ENCODE measurements around the gene SVIL. TPM values are rescaled to one million over a fixed set of nuclear protein-coding genes. Genes with fewer than 3 reads are reported as not detected.

The SVIL gene
- polyA plus RNA-seq, 1 donor (not counting 4 experiments of a cell fraction or from before 2014, with no cell fraction given): 16.2 TPM

DNA sequence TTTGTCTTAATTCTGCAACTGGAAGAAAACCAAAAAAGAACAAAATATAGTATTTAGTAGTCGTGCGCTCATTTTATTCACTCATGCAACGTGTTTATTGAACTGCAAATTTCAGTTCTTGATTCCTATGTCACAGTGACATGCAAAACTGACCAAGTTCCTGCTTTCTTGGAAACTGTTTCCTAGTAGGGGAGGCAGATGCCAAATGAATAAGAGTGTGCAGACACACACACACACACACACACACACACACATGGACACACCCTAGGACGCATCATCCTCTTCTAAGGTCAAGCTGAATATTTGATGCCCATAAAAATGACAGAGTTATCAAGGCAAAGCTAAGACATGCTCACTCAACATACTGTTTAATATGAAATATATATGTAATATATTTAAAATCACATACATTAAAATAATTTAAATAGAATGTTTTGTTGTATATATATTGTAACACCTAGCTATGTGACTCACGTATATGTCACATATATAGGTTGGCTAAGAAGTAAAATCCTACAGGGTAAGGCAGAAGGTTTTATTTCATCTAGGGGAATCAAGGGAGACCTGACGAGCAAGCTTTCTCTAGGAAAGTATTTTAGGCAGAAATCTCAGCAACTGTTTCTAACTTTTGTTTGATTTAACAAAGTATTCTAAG is 79.6 kb downstream of the SVIL start:
- Histone ChIP-seq H3K9ac (ENCODE audit: control insufficient read depth, extremely low read depth, insufficient read depth, low read length) (no peak overlapping the region), H3K4me2 (ENCODE audit: control insufficient read depth, extremely low read depth, insufficient read depth, low read depth, low read length) (peak overlapping the region; percentile 22), H3K27me3 (ENCODE audit: control insufficient read depth, extremely low read depth, insufficient read depth, low read length) (no peaks in the 10 kb centered on the region), H3K9me1 (ENCODE audit: control insufficient read depth, extremely low read depth, insufficient read depth, low read length) (no peaks in the 10 kb centered on the region), H3K27ac (ENCODE audit: control insufficient read depth, insufficient read depth, low read length) (peak overlapping the region; percentile 63), H3K36me3 (ENCODE audit: control insufficient read depth in 2 of 2, extremely low read depth in 1 of 2, insufficient read depth in 2 of 2, low read length in 2 of 2) (peaks cover 14 to 16% of the 10 kb centered on the region in 2 experiments), H3K79me2 (ENCODE audit: control insufficient read depth, insufficient read depth, low read length) (no peaks in the 10 kb centered on the region), H2AFZ (ENCODE audit: control insufficient read depth, low read length) (no peak overlapping the region), H3K9me3 (ENCODE audit: control insufficient read depth, low read depth, low read length) (no peaks in the 10 kb centered on the region), H4K20me1 (ENCODE audit: control insufficient read depth, extremely low read depth, insufficient read depth, low read length) (no peaks in the 10 kb centered on the region), H3K4me3 (ENCODE audit: control insufficient read depth in 2 of 3, extremely low read depth in 1 of 3, insufficient read depth in 2 of 3, low read depth in 1 of 3, low read length in 3 of 3) (no peak overlapping the region), H3K4me1 (ENCODE audit: control insufficient read depth, extremely low read depth, insufficient read depth, low read length) (peaks cover 16% of the 10 kb centered on the region)
- no peak for DNase-seq (ENCODE audit: low read depth, low spot score)
- dilution Hi-C loops (cut with MboI; ENCODE audit: extremely low pct_ligation_motif_present, low sequenced_read_pairs): no loop called here
- no peak for TF ChIP-seq CTCF (optimal IDR thresholded peaks at IDR 0.05 in 1 of 3, IDR thresholded peaks at IDR 0.05 in 1 of 3, conservative IDR thresholded peaks at IDR 0.05 in 1 of 3; ENCODE audit: extremely low read depth in 1 of 3, insufficient read depth in 2 of 3, low read length in 3 of 3)
- TF ChIP-seq EZH2 (IDR thresholded peaks at IDR 0.05; ENCODE audit: low read length): no peak
- FAIRE-seq: no peak

DNA sequence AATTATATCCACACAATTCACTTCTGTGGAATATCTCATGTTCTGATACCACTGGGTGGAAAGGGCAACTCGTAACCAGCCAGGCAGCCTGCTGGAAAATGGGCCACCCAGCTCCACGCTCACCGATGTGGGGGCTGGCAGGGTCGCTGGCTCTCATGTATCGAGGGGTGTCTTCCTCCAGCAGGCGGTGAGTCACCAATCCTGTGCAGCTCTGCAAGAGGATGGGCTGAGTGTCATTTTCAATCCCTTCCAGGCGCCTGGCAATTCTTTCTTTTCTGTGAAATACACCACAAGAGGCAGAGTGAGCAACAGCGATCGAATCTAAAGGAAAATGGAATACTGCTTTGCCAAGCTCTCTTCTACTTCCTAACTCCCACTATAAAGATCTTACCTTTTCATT is 80.1 kb downstream of the SVIL start:
- TF ChIP-seq EZH2 (IDR thresholded peaks at IDR 0.05; ENCODE audit: low read length) (no peak), CTCF (optimal IDR thresholded peaks at IDR 0.05 in 1 of 3, IDR thresholded peaks at IDR 0.05 in 1 of 3, conservative IDR thresholded peaks at IDR 0.05 in 1 of 3; ENCODE audit: extremely low read depth in 1 of 3, insufficient read depth in 2 of 3, low read length in 3 of 3) (no peak)
- Histone ChIP-seq H3K79me2 (ENCODE audit: control insufficient read depth, insufficient read depth, low read length) (no peaks in the 10 kb centered on the region), H3K27ac (ENCODE audit: control insufficient read depth, insufficient read depth, low read length) (no peak overlapping the region), H3K4me3 (ENCODE audit: control insufficient read depth in 2 of 3, extremely low read depth in 1 of 3, insufficient read depth in 2 of 3, low read depth in 1 of 3, low read length in 3 of 3) (no peak overlapping the region), H3K27me3 (ENCODE audit: control insufficient read depth, extremely low read depth, insufficient read depth, low read length) (no peaks in the 10 kb centered on the region), H3K9ac (ENCODE audit: control insufficient read depth, extremely low read depth, insufficient read depth, low read length) (no peak overlapping the region), H3K4me2 (ENCODE audit: control insufficient read depth, extremely low read depth, insufficient read depth, low read depth, low read length) (no peak overlapping the region), H3K4me1 (ENCODE audit: control insufficient read depth, extremely low read depth, insufficient read depth, low read length) (peaks cover 16% of the 10 kb centered on the region), H3K9me1 (ENCODE audit: control insufficient read depth, extremely low read depth, insufficient read depth, low read length) (no peaks in the 10 kb centered on the region), H4K20me1 (ENCODE audit: control insufficient read depth, extremely low read depth, insufficient read depth, low read length) (no peaks in the 10 kb centered on the region), H2AFZ (ENCODE audit: control insufficient read depth, low read length) (no peak overlapping the region), H3K9me3 (ENCODE audit: control insufficient read depth, low read depth, low read length) (no peaks in the 10 kb centered on the region), H3K36me3 (ENCODE audit: control insufficient read depth in 2 of 2, extremely low read depth in 1 of 2, insufficient read depth in 2 of 2, low read length in 2 of 2) (peaks cover 15 to 16% of the 10 kb centered on the region in 2 experiments)
- no peak for DNase-seq (ENCODE audit: low read depth, low spot score)
- no peak for FAIRE-seq
- dilution Hi-C loops (cut with MboI; ENCODE audit: extremely low pct_ligation_motif_present, low sequenced_read_pairs): no loop called here

Data from keratinocyte (primary cell).